ENCODE data around the gene DOCK11.
"Not testable (repeated sequence)": the region's sequence is repeated elsewhere in the genome, so short reads cannot be mapped to it uniquely, and the experiment has no call there.

DOCK11 gene

GRCh38 chrX:118682258-118683014 is 186.8 kb downstream of the DOCK11 start:
- FAIRE-seq (peak; percentile 62), DNase-seq (ENCODE audit: insufficient read length) (no peak)
- TF ChIP-seq POLR2A (IDR thresholded peaks at IDR 0.05; ENCODE audit: low read depth, low read length) (no peak), TAF1 (IDR thresholded peaks at IDR 0.05; ENCODE audit: borderline replicate concordance, low read depth, low read length) (no peak)

GRCh38 chrX:118685393-118685792 is 189.8 kb downstream of the DOCK11 start:
- no peak for FAIRE-seq
- no peak for DNase-seq (ENCODE audit: insufficient read length)
- no peak for TF ChIP-seq POLR2A (IDR thresholded peaks at IDR 0.05; ENCODE audit: low read depth, low read length)

- DNase-seq (ENCODE audit: insufficient read length) (no peak), FAIRE-seq (no peak)
- TF ChIP-seq POLR2A (IDR thresholded peaks at IDR 0.05; ENCODE audit: low read depth, low read length) (no peak), TAF1 (IDR thresholded peaks at IDR 0.05; ENCODE audit: borderline replicate concordance, low read depth, low read length) (no peak), POLR2AphosphoS5 (IDR thresholded peaks at IDR 0.05; ENCODE audit: low read depth, low read length) (no peak)
Measured at GRCh38 chrX:118688935-118689334, 193.3 kb downstream of the DOCK11 start.

- no peak for FAIRE-seq
- no peak for DNase-seq (ENCODE audit: insufficient read length)
- TF ChIP-seq POLR2A (IDR thresholded peaks at IDR 0.05; ENCODE audit: low read depth, low read length), result no peak
- TF ChIP-seq TAF1 (IDR thresholded peaks at IDR 0.05; ENCODE audit: borderline replicate concordance, low read depth, low read length), result no peak
Measured at GRCh38 chrX:118693843-118694242, 198.2 kb downstream of the DOCK11 start.

- TF ChIP-seq POLR2AphosphoS5 (IDR thresholded peaks at IDR 0.05; ENCODE audit: low read depth, low read length) (no peak), TAF1 (IDR thresholded peaks at IDR 0.05; ENCODE audit: borderline replicate concordance, low read depth, low read length) (no peak), POLR2A (IDR thresholded peaks at IDR 0.05; ENCODE audit: low read depth, low read length) (no peak)
- DNase-seq (ENCODE audit: insufficient read length) (no peak), FAIRE-seq (no peak)
Measured at GRCh38 chrX:118694638-118695037, 199.0 kb downstream of the DOCK11 start.

- DNase-seq (ENCODE audit: insufficient read length) (no peak), FAIRE-seq (no peak)
- TF ChIP-seq POLR2A (IDR thresholded peaks at IDR 0.05; ENCODE audit: low read depth, low read length) (no peak), POLR2AphosphoS5 (IDR thresholded peaks at IDR 0.05; ENCODE audit: low read depth, low read length) (no peak), TAF1 (IDR thresholded peaks at IDR 0.05; ENCODE audit: borderline replicate concordance, low read depth, low read length) (no peak)
Measured at GRCh38 chrX:118698516-118699170, 203.0 kb downstream of the DOCK11 start.

GRCh38 chrX:118702741-118703140 is 207.1 kb downstream of the DOCK11 start:
- peak; percentile 65 for FAIRE-seq
- TF ChIP-seq POLR2AphosphoS5 (IDR thresholded peaks at IDR 0.05; ENCODE audit: low read depth, low read length), result no peak
- no peak for TF ChIP-seq TAF1 (IDR thresholded peaks at IDR 0.05; ENCODE audit: borderline replicate concordance, low read depth, low read length)
- no peak for TF ChIP-seq POLR2A (IDR thresholded peaks at IDR 0.05; ENCODE audit: low read depth, low read length)
- DNase-seq (ENCODE audit: insufficient read length), result no peak

- DNase-seq (ENCODE audit: insufficient read length) (no peak), FAIRE-seq (no peak)
- no peak for TF ChIP-seq TAF1 (IDR thresholded peaks at IDR 0.05; ENCODE audit: borderline replicate concordance, low read depth, low read length)
- TF ChIP-seq POLR2AphosphoS5 (IDR thresholded peaks at IDR 0.05; ENCODE audit: low read depth, low read length), result no peak
- no peak for TF ChIP-seq POLR2A (IDR thresholded peaks at IDR 0.05; ENCODE audit: low read depth, low read length)
Measured at GRCh38 chrX:118706681-118707080, 211.1 kb downstream of the DOCK11 start.

GRCh38 chrX:118714521-118714920 is 218.9 kb downstream of the DOCK11 start:
- TF ChIP-seq POLR2AphosphoS5 (IDR thresholded peaks at IDR 0.05; ENCODE audit: low read depth, low read length) (no peak), TAF1 (IDR thresholded peaks at IDR 0.05; ENCODE audit: borderline replicate concordance, low read depth, low read length) (no peak), POLR2A (IDR thresholded peaks at IDR 0.05; ENCODE audit: low read depth, low read length) (no peak)
- FAIRE-seq (no peak), DNase-seq (ENCODE audit: insufficient read length) (no peak)

GRCh38 chrX:118715917-118716316 is 220.3 kb downstream of the DOCK11 start:
- not testable (repeated sequence) for DNase-seq (ENCODE audit: insufficient read length); FAIRE-seq

- not testable (repeated sequence) for FAIRE-seq; DNase-seq (ENCODE audit: insufficient read length)
Measured at GRCh38 chrX:118716833-118717232, 221.2 kb downstream of the DOCK11 start.

- TF ChIP-seq POLR2AphosphoS5 (IDR thresholded peaks at IDR 0.05; ENCODE audit: low read depth, low read length), result no peak
- TF ChIP-seq TAF1 (IDR thresholded peaks at IDR 0.05; ENCODE audit: borderline replicate concordance, low read depth, low read length), result no peak
- no peak for TF ChIP-seq POLR2A (IDR thresholded peaks at IDR 0.05; ENCODE audit: low read depth, low read length)
- no peak for FAIRE-seq
- no peak for DNase-seq (ENCODE audit: insufficient read length)
Measured at GRCh38 chrX:118717678-118718391, 222.2 kb downstream of the DOCK11 start.
